PFSK-1 (cell line): ENCODE measurements around the gene TARBP2.

Experiments
- POLR2AphosphoS5 ChIP-seq: IDR thresholded peaks from 2 replicates; pipeline ENCODE4 v1.6.1; 2012; ENCODE audit warnings: low read depth, mild to moderate bottlenecking, control low read depth, low read length, moderate library complexity
- TAF1 ChIP-seq: IDR thresholded peaks from 2 replicates; pipeline ENCODE4 v1.6.1; 2012; ENCODE audit warnings: low read length, control low read depth, borderline replicate concordance; ENCODE audit not compliant: insufficient read depth

DNA sequence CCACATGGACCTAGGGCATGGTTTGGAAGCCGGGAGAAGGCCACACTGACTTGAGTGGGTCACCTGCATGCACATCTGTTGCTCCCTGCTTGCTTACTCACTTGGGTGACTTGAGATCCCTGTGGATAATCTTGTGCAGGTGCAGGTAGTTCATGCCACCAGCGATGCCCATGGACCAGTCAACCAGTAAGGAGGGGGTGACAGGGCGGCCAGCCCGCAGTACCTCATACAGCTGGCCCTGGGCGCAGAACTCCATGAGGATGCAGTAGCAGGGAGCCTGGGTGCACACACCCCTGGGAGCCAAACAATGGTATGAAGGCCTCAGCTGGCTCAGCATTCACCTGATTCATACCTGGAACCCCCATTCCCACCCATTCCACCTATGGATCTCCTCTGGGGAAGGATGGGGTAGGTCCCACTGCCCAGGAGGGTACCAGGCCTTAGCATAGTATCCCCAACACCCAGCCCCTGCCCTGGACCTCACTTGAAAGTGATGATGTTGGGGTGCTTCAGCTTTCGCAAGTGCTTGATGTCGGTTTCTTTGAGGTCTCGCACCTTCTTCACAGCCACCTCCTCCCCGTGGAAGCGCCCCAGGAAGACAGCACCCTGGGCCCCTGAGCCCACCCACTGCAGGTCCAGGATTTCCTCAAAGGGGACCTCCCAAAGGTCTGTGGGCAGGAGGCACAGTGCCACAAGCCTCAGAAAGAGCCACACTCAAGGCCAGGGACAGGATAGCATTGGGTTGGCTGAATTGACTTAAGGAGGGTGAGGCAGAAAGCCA lies 14.9 kb upstream of the TARBP2 start:
- TF ChIP-seq POLR2AphosphoS5 (no peak), TAF1 (no peak)
